GM12891 (cell line): ENCODE results near the gene CDH23.

Experiments used
- DNase-seq: peaks from one replicate; pipeline ENCODE4 v3.0.0; 2011; ENCODE audit warnings: low spot score; ENCODE audit not compliant: insufficient read length
- FAIRE-seq: peaks from 2 replicates; lab custom pipeline; 2011; peaks lifted over from hg19 to GRCh38; lab: Jason Lieb, UNC
- PAX5 ChIP-seq: IDR thresholded peaks from 2 replicates; pipeline ENCODE4 v1.6.1; 2011; ENCODE audit warnings: low read length, moderate library complexity, mild to moderate bottlenecking; ENCODE audit not compliant: insufficient read depth, severe bottlenecking
- POLR2A ChIP-seq: IDR thresholded peaks from 2 replicates; pipeline ENCODE4 v1.6.1; 2011; ENCODE audit warnings: low read depth, low read length, control low read depth
- POLR2AphosphoS5 ChIP-seq: IDR thresholded peaks from 2 replicates; pipeline ENCODE4 v1.6.1; 2011; ENCODE audit warnings: low read depth, low read length, control low read depth
- POU2F2 ChIP-seq: IDR thresholded peaks from 2 replicates; pipeline ENCODE4 v1.6.1; 2011; ENCODE audit warnings: low read depth, mild to moderate bottlenecking, control low read depth, low read length, moderate library complexity
- SPI1 ChIP-seq: IDR thresholded peaks from 2 replicates; pipeline ENCODE4 v1.6.1; 2011; ENCODE audit warnings: low read depth, low read length, control low read depth
- TAF1 ChIP-seq: IDR thresholded peaks from 2 replicates; pipeline ENCODE4 v1.6.1; 2011; ENCODE audit warnings: low read depth, low read length, control low read depth

CDH23 gene

DNA sequence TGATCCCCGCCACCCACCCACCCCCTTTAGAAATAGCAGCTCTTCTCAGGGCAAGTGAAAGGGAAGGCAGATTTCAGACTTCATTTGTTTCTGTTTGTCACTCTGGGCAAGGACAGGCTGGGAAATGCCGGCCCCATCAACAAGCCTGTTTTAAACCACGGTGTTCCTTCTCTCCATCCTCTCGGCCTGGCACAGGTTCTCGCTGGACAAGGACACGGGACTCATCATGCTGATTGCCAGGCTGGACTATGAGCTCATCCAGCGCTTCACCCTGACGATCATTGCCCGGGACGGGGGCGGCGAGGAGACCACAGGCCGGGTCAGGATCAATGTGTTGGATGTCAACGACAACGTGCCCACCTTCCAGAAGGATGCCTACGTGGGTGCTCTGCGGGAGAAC is 280.5 kb downstream of the CDH23 start:
- no peak for DNase-seq
- FAIRE-seq, result no peak
- TF ChIP-seq SPI1 (no peak), TAF1 (no peak), POU2F2 (no peak), POLR2AphosphoS5 (no peak), PAX5 (no peak), POLR2A (no peak)

- TF ChIP-seq TAF1, result no peak
- TF ChIP-seq SPI1, result no peak
- no peak for TF ChIP-seq POU2F2
- no peak for TF ChIP-seq PAX5
- TF ChIP-seq POLR2A, result no peak
- TF ChIP-seq POLR2AphosphoS5, result no peak
- DNase-seq (no peak), FAIRE-seq (no peak)
Measured at GRCh38 chr10:71678057-71678805, 281.5 kb downstream of the CDH23 start.

- TF ChIP-seq POLR2AphosphoS5 (no peak), POU2F2 (no peak), SPI1 (no peak), POLR2A (no peak), TAF1 (no peak), PAX5 (no peak)
- DNase-seq (no peak), FAIRE-seq (no peak)
Measured at GRCh38 chr10:71679425-71679824, 282.7 kb downstream of the CDH23 start.

- DNase-seq (no peak), FAIRE-seq (no peak)
- TF ChIP-seq POU2F2 (no peak), PAX5 (no peak), POLR2A (no peak), SPI1 (no peak), POLR2AphosphoS5 (no peak), TAF1 (no peak)
Measured at GRCh38 chr10:71681977-71682376, 285.3 kb downstream of the CDH23 start.

- DNase-seq (no peak), FAIRE-seq (no peak)
Measured at GRCh38 chr10:71683301-71683700, 286.6 kb downstream of the CDH23 start.

DNA sequence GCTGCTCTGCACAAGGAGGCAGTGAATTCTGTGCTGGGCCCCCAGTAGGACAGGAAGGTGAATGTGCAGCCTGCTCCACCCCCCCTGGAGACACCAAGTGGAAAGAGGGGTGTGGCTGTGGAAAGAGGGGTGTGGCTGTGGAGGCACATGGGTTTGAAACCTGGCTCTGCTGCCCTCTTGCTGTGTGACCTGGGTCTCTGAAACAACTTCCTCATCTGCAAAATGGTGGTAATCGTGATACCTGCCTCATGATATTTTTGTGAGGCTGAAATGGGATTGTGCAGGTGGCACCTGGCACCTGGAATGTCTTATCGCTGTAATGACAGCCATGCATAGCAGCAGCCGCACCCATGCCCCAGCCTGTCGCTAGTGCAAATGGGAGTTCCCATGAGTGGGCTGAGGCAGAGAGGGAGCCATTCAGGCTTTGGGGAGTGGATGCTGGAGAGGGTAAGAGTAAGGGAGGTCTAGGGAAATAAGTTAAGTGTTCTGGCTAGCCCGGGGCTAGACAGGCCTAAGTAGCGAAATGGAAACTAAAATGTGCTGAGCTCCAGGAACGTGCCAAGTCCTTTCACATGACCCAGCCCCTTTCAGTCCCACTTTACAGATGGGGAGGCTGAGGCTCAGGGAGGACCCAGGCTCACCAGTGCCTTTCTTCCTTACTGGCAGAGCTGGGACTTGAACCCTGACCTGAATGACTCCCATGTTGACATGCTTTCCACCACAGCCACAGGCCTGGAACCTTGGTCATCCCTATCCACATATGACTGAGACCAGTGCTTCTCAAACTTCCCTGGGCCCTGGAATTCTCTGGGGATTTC is 287.8 kb downstream of the CDH23 start:
- TF ChIP-seq PAX5 (no peak), SPI1 (no peak), POLR2AphosphoS5 (no peak), TAF1 (no peak), POU2F2 (no peak), POLR2A (no peak)
- FAIRE-seq (no peak), DNase-seq (no peak)

More at GRCh38 chr10:71683301-71683700, 286.6 kb downstream of the CDH23 start:
- no peak for TF ChIP-seq TAF1
- TF ChIP-seq POLR2AphosphoS5, result no peak
- no peak for TF ChIP-seq PAX5
- no peak for TF ChIP-seq SPI1
- TF ChIP-seq POU2F2, result no peak
- no peak for TF ChIP-seq POLR2A

- DNase-seq, result no peak
- no peak for FAIRE-seq
- no peak for TF ChIP-seq PAX5
- no peak for TF ChIP-seq POLR2AphosphoS5
- no peak for TF ChIP-seq SPI1
- TF ChIP-seq POU2F2, result no peak
Measured at GRCh38 chr10:71685554-71686232, 289.0 kb downstream of the CDH23 start.

- DNase-seq (no peak), FAIRE-seq (no peak)
- TF ChIP-seq TAF1 (no peak), POLR2A (no peak), POLR2AphosphoS5 (no peak), PAX5 (no peak), POU2F2 (no peak), SPI1 (no peak)
Measured at GRCh38 chr10:71687077-71687476, 290.4 kb downstream of the CDH23 start.

DNA sequence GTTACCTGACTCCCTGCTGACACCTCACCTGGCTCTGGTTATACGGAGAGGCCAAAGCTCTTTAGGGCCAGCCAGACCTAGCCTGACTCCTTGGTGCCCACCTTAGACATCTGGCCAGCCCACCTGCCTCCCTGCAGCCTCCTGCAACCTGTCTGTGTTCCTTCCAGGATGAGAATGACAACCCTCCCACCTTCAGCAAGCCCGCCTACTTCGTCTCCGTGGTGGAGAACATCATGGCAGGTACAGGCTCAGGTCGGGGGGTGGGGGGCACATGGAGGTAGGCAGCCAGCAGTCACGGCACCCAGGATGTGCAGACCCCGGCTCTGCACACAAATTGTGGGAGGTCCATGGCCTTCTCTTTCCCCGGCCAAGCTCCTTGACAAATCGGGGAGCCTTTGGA is 290.8 kb downstream of the CDH23 start:
- no peak for TF ChIP-seq PAX5
- TF ChIP-seq POLR2AphosphoS5, result no peak
- no peak for TF ChIP-seq POU2F2
- no peak for TF ChIP-seq POLR2A
- TF ChIP-seq TAF1, result no peak
- no peak for TF ChIP-seq SPI1
- no peak for FAIRE-seq
- DNase-seq, result no peak
